HCT116 (cell line): Measurements from ENCODE around the gene SLC16A10. TPM values are rescaled to one million over a fixed set of nuclear protein-coding genes. Genes with fewer than 3 reads are reported as not detected.

Experiments
- ATAC-seq: fragments of 200-7000 bp; cut with Tn5 transposase; 2 replicates; pipeline ENCODE4 v1.9.1; 2020; ENCODE audit warnings: mild to moderate bottlenecking, moderate library complexity
- BruUV-seq: library from RNA; stranded (reverse); fragments of 400-500 nt; replicated peaks from 2 replicates; lab custom pipeline; 2021; lab: Mats Ljungman, UMichigan
- CTCF ChIA-PET: fragments of 300-600 bp; sonication (Branson Sonifier 250); formaldehyde crosslinking; loops from one replicate; lab custom pipeline; 2021; ENCODE audit warnings: antibody characterized with exemption; lab: Charles Lee
- POLR2A ChIA-PET: fragments of 300-600, 350-600 bp; sonication (Branson Sonifier 250); formaldehyde crosslinking; loops from one replicate; lab custom pipeline; 2021; ENCODE audit warnings: antibody characterized with exemption; lab: Charles Lee
- RAD21 ChIA-PET, 2 experiments: fragments of 300-600 bp; sonication (Branson Sonifier 250); formaldehyde crosslinking; loops; one replicate each; lab custom pipeline; 2023; ENCODE audit warnings: low total read pairs in 2 of 2; ENCODE audit not compliant: uncharacterized antibody in 2 of 2, unreplicated experiment in 2 of 2, low non-redundant PET in 1 of 2; lab: Charles Lee
- DNase-seq: peaks from one replicate; pipeline ENCODE4 v3.0.0-alpha.2; 2010; ENCODE audit warnings: low read depth, low spot score
- H2AFZ ChIP-seq: fragments of 200-600 bp; shearing (Covaris generic), sonication (generic); 2 replicates; pipeline ENCODE4 v1.6.1; 2017; ENCODE audit warnings: low read depth, mixed run types, mixed read lengths, antibody characterized with exemption, low read length; ENCODE audit not compliant: poor library complexity, severe bottlenecking
- H3K27ac ChIP-seq: 2 replicates; pipeline ENCODE4 v1.5.1; 2012; ENCODE audit warnings: low read depth, low read length
- H3K27me3 ChIP-seq: fragments of 200-600 bp; sonication (generic); 2 replicates; pipeline ENCODE4 v1.6.1; 2016; ENCODE audit warnings: mixed run types, low read length, mixed read lengths; ENCODE audit not compliant: insufficient read depth
- H3K36me3 ChIP-seq, 2 experiments: fragments of 200-500 bp in 1 of 2; fragments of 200-600 bp in 1 of 2; sonication (Bioruptor generic) in 1 of 2; sonication (generic) in 1 of 2; 2 replicates each; pipeline versions ENCODE4 v1.5.1 to v1.6.1; 2014 to 2016; ENCODE audit warnings: low read length in 2 of 2, inconsistent platforms in 1 of 2, mixed read lengths in 1 of 2, mixed run types in 1 of 2; ENCODE audit not compliant: insufficient read depth in 2 of 2, control insufficient read depth in 1 of 2
- H3K4me1 ChIP-seq, 2 experiments: fragments of 200-600 bp in 1 of 2; sonication (generic) in 1 of 2; 2 replicates each; pipeline versions ENCODE4 v1.5.1 to v1.6.1; 2012 to 2017; ENCODE audit warnings: low read length in 2 of 2, inconsistent platforms in 1 of 2, mild to moderate bottlenecking in 1 of 2, mixed read lengths in 1 of 2, mixed run types in 1 of 2, moderate library complexity in 1 of 2; ENCODE audit not compliant: insufficient read depth in 2 of 2, control insufficient read depth in 1 of 2
- H3K4me2 ChIP-seq: fragments of 200-600 bp; sonication (generic); 2 replicates; pipeline ENCODE4 v1.6.1; 2017; ENCODE audit warnings: mixed run types, low read length, mixed read lengths
- H3K4me3 ChIP-seq, 2 experiments: fragments of 200-600 bp in 1 of 2; sonication (generic) in 1 of 2; replicated peaks in 1 of 2; 2 replicates each; pipeline ENCODE4 v1.5.1; 2011 to 2016; ENCODE audit warnings: low read length in 2 of 2, control low read depth in 1 of 2, low read depth in 1 of 2, mild to moderate bottlenecking in 1 of 2, mixed read lengths in 1 of 2, mixed run types in 1 of 2
- H3K79me2 ChIP-seq: fragments of 200-600 bp; sonication (generic); 2 replicates; pipeline ENCODE4 v1.6.1; 2017; ENCODE audit warnings: mild to moderate bottlenecking, mixed run types, low read length, moderate library complexity, mixed read lengths; ENCODE audit not compliant: insufficient read depth
- H3K9ac ChIP-seq: fragments of 200-600 bp; sonication (generic); 2 replicates; pipeline ENCODE4 v1.6.1; 2016; ENCODE audit warnings: low read length, mixed read lengths
- H3K9me2 ChIP-seq: fragments of 200-600 bp; sonication (generic), shearing (Covaris generic); 2 replicates; pipeline ENCODE4 v1.6.1; 2017; ENCODE audit warnings: mixed run types, mild to moderate bottlenecking, moderate library complexity; ENCODE audit not compliant: insufficient read depth
- H3K9me3 ChIP-seq, 2 experiments: fragments of 200-500 bp in 1 of 2; fragments of 200-600 bp in 1 of 2; sonication (Bioruptor generic) in 1 of 2; sonication (generic) in 1 of 2; 2 replicates each; pipeline ENCODE4 v1.6.1; 2014 to 2017; ENCODE audit warnings: low read length in 2 of 2, mixed read lengths in 2 of 2, inconsistent platforms in 1 of 2, low read depth in 1 of 2, mild to moderate bottlenecking in 1 of 2, mixed run types in 1 of 2, moderate library complexity in 1 of 2; ENCODE audit not compliant: control insufficient read depth in 1 of 2, insufficient read depth in 1 of 2
- H4K20me1 ChIP-seq: fragments of 200-600 bp; sonication (generic), shearing (Covaris generic); 2 replicates; pipeline ENCODE4 v1.6.1; 2017; ENCODE audit warnings: mixed run types, mild to moderate bottlenecking, moderate library complexity; ENCODE audit not compliant: insufficient read depth
- CEBPB ChIP-seq: IDR thresholded peaks from 2 replicates; pipeline ENCODE4 v1.6.1; 2012; ENCODE audit warnings: low read depth
- CTCF ChIP-seq, 3 experiments: fragments of 200-600 bp in 1 of 3; sonication (generic) in 1 of 3; IDR thresholded peaks in 2 of 3; conservative IDR thresholded peaks in 1 of 3; 2 replicates each; pipeline ENCODE4 v1.5.1; 2012 to 2017; ENCODE audit warnings: low read depth in 2 of 3, low read length in 2 of 3, antibody characterized with exemption in 1 of 3, borderline replicate concordance in 1 of 3, control low read depth in 1 of 3, mild to moderate bottlenecking in 1 of 3, mixed read lengths in 1 of 3, mixed run types in 1 of 3, moderate library complexity in 1 of 3; ENCODE audit not compliant: insufficient read depth in 1 of 3
- ELF1 ChIP-seq: IDR thresholded peaks from 2 replicates; pipeline ENCODE4 v1.6.1; 2012; ENCODE audit warnings: low read depth, borderline replicate concordance
- EZH2 ChIP-seq: fragments of 200-600 bp; sonication (generic); IDR thresholded peaks from 2 replicates; pipeline ENCODE4 v1.6.1; 2017; ENCODE audit warnings: antibody characterized with exemption, mixed run types
- FOSL1 ChIP-seq: IDR thresholded peaks from 2 replicates; pipeline ENCODE4 v1.6.1; 2012; ENCODE audit warnings: low read depth
- JUND ChIP-seq: IDR thresholded peaks from 2 replicates; pipeline ENCODE4 v1.6.1; 2012
- POLR2A ChIP-seq: IDR thresholded peaks from 2 replicates; pipeline ENCODE4 v1.7.0; 2011; ENCODE audit warnings: borderline replicate concordance; ENCODE audit not compliant: insufficient read depth, insufficient read length; ENCODE audit errors: extremely low read depth
- POLR2AphosphoS5 ChIP-seq: IDR thresholded peaks from 2 replicates; pipeline ENCODE4 v1.6.1; 2011; ENCODE audit warnings: mild to moderate bottlenecking, low read depth, low read length, moderate library complexity
- RAD21 ChIP-seq: IDR thresholded peaks from 2 replicates; pipeline ENCODE4 v1.6.1; 2012; ENCODE audit warnings: low read depth, mild to moderate bottlenecking
- SP1 ChIP-seq: IDR thresholded peaks from 2 replicates; pipeline ENCODE4 v1.6.1; 2012; ENCODE audit warnings: low read depth
- SRF ChIP-seq: IDR thresholded peaks from 2 replicates; pipeline ENCODE4 v1.6.1; 2012; ENCODE audit warnings: low read depth
- TCF7L2 ChIP-seq: IDR thresholded peaks from 2 replicates; pipeline ENCODE4 v1.7.0; 2011; ENCODE audit warnings: borderline replicate concordance, inconsistent platforms; ENCODE audit not compliant: insufficient read depth, insufficient read length; ENCODE audit errors: extremely low read depth
- YY1 ChIP-seq: IDR thresholded peaks from 2 replicates; pipeline ENCODE4 v1.6.1; 2011; ENCODE audit warnings: low read length, low read depth, moderate library complexity, mild to moderate bottlenecking; ENCODE audit not compliant: insufficient replicate concordance; ENCODE audit errors: extremely low read depth
- ZFX ChIP-seq: fragments of 450-650 bp; IDR thresholded peaks from 2 replicates; pipeline ENCODE4 v1.6.1; 2017
- ZNF274 ChIP-seq: fragments of 200-500 bp; sonication (Bioruptor generic); IDR thresholded peaks from 2 replicates; pipeline ENCODE4 v1.6.1; 2014; ENCODE audit warnings: mild to moderate bottlenecking, low read depth, low read length, inconsistent platforms
- intact Hi-C: fragments of 100-400 bp; cut with micrococcal nuclease; formaldehyde crosslinking; loops from 2 replicates; pipeline ENCODE4 v1.10.0; 2022
- total RNA-seq: library from RNA; stranded (reverse); gene quantifications from one replicate; pipeline ENCODE4 v1.2.1, GENCODE V29; 2021; ENCODE audit not compliant: unreplicated experiment
- TF ChIP-seq, protein P1 (sequence below): IDR thresholded peaks from 2 replicates; pipeline ENCODE4 v1.6.1; 2012; ENCODE audit warnings: low read depth
- TF ChIP-seq, protein P2 (sequence below): IDR thresholded peaks from 2 replicates; pipeline ENCODE4 v1.6.1; 2012
- TF ChIP-seq, protein P3 (sequence below): IDR thresholded peaks from 2 replicates; pipeline ENCODE4 v1.6.1; 2012
- TF ChIP-seq, protein P4 (sequence below): IDR thresholded peaks from 2 replicates; pipeline ENCODE4 v1.6.1; 2011; ENCODE audit warnings: mild to moderate bottlenecking, low read length, moderate library complexity; ENCODE audit not compliant: insufficient replicate concordance; ENCODE audit errors: extremely low read depth

SLC16A10 gene
- total RNA-seq, 1 experiment from 2014 or later: 8.3 TPM

DNA sequence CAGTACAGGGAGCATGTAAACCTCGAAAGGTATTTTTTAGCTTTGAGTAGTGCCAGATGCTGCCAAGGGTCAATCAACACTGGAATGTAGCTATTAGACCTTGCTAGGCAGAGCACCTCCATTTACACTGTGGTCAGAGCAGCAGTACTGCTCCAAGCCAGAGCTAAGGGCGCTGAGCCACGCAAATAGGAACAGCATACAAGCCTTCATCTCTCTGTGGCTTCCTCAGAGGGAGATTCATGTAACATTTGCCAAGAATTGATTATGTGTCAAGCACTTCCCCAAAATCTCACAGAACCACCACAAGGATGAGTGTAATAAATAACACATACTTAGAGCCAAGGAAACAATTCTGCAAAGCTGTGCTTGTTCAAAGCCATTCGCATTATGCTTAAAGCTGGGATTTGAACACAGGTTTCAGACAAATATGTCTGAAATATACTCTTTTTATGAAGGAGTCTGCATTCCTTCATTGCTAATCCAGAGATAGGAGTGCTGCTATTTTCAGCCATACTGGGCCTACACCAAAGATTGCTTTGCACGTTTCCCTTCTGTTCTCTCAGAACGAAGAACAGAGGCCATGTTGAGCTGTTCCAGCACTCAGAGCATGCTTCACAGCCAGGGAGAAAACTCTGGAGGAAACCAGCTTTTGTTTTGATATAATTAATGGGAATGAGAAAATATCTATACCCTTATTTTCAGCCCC lies 97.7 kb downstream of the SLC16A10 start:
- no peak overlapping the region for H3K9ac ChIP-seq
- CTCF ChIA-PET: no interaction called here
- RAD21 ChIA-PET: no interaction called here
- H3K27me3 ChIP-seq: no peaks in the 10 kb centered on the region
- no peak for TF ChIP-seq SP1
- TF ChIP-seq JUND: no peak
- no peak for TF ChIP-seq CEBPB
- TF ChIP-seq, protein P1, sequence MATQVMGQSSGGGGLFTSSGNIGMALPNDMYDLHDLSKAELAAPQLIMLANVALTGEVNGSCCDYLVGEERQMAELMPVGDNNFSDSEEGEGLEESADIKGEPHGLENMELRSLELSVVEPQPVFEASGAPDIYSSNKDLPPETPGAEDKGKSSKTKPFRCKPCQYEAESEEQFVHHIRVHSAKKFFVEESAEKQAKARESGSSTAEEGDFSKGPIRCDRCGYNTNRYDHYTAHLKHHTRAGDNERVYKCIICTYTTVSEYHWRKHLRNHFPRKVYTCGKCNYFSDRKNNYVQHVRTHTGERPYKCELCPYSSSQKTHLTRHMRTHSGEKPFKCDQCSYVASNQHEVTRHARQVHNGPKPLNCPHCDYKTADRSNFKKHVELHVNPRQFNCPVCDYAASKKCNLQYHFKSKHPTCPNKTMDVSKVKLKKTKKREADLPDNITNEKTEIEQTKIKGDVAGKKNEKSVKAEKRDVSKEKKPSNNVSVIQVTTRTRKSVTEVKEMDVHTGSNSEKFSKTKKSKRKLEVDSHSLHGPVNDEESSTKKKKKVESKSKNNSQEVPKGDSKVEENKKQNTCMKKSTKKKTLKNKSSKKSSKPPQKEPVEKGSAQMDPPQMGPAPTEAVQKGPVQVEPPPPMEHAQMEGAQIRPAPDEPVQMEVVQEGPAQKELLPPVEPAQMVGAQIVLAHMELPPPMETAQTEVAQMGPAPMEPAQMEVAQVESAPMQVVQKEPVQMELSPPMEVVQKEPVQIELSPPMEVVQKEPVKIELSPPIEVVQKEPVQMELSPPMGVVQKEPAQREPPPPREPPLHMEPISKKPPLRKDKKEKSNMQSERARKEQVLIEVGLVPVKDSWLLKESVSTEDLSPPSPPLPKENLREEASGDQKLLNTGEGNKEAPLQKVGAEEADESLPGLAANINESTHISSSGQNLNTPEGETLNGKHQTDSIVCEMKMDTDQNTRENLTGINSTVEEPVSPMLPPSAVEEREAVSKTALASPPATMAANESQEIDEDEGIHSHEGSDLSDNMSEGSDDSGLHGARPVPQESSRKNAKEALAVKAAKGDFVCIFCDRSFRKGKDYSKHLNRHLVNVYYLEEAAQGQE: no peak
- no peak for TF ChIP-seq ELF1
- TF ChIP-seq, protein P2, sequence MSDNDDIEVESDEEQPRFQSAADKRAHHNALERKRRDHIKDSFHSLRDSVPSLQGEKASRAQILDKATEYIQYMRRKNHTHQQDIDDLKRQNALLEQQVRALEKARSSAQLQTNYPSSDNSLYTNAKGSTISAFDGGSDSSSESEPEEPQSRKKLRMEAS: no peak
- TF ChIP-seq POLR2A: no peak
- TF ChIP-seq, protein P3, sequence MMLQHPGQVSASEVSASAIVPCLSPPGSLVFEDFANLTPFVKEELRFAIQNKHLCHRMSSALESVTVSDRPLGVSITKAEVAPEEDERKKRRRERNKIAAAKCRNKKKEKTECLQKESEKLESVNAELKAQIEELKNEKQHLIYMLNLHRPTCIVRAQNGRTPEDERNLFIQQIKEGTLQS: no peak
- TF ChIP-seq POLR2AphosphoS5: no peak
- no peak for TF ChIP-seq RAD21
- TF ChIP-seq ZNF274: no peak
- no peak for TF ChIP-seq ZFX
- TF ChIP-seq YY1: no peak
- TF ChIP-seq CTCF (IDR thresholded peaks at IDR 0.05 in 2 of 3, conservative IDR thresholded peaks at IDR 0.05 in 1 of 3; ENCODE audit: borderline replicate concordance in 1 of 3, insufficient read depth in 1 of 3, low read depth in 2 of 3, low read length in 2 of 3): no peak
- TF ChIP-seq FOSL1: no peak
- TF ChIP-seq SRF: no peak
- TF ChIP-seq EZH2: no peak
- TF ChIP-seq, protein P4, sequence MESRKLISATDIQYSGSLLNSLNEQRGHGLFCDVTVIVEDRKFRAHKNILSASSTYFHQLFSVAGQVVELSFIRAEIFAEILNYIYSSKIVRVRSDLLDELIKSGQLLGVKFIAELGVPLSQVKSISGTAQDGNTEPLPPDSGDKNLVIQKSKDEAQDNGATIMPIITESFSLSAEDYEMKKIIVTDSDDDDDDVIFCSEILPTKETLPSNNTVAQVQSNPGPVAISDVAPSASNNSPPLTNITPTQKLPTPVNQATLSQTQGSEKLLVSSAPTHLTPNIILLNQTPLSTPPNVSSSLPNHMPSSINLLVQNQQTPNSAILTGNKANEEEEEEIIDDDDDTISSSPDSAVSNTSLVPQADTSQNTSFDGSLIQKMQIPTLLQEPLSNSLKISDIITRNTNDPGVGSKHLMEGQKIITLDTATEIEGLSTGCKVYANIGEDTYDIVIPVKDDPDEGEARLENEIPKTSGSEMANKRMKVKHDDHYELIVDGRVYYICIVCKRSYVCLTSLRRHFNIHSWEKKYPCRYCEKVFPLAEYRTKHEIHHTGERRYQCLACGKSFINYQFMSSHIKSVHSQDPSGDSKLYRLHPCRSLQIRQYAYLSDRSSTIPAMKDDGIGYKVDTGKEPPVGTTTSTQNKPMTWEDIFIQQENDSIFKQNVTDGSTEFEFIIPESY: no peak
- TF ChIP-seq TCF7L2: no peak
- ATAC-seq (no peak), DNase-seq (no peak)
- no peak overlapping the region for H2AFZ ChIP-seq
- H3K27ac ChIP-seq: no peak overlapping the region
- no peak overlapping the region for H3K4me3 ChIP-seq
- H3K36me3 ChIP-seq: no peaks in the 10 kb centered on the region
- no peaks in the 10 kb centered on the region for H3K9me2 ChIP-seq
- H3K9me3 ChIP-seq: no peaks in the 10 kb centered on the region
- BruUV-seq: no TSS peak
- no peaks in the 10 kb centered on the region for H3K4me1 ChIP-seq
- H4K20me1 ChIP-seq: no peaks in the 10 kb centered on the region
- H3K4me2 ChIP-seq: no peak overlapping the region
- no peaks in the 10 kb centered on the region for H3K79me2 ChIP-seq
- intact Hi-C loops: no loop called here
- POLR2A ChIA-PET: no interaction called here
